Ureter (tissue), 1 donor: ENCODE measurements around the gene GAGE12F. TPM values are rescaled to one million over a fixed set of nuclear protein-coding genes. Genes with fewer than 3 reads are reported as not detected.
"Not testable (repeated sequence)": the region's sequence is repeated elsewhere in the genome, so short reads cannot be mapped to it uniquely, and the experiment has no call there.

Source experiments
- DNase-seq: peaks from one replicate; pipeline ENCODE4 v3.0.0-alpha.2; 2020; ENCODE audit warnings: low spot score
- total RNA-seq: library from RNA; stranded (reverse); gene quantifications from one replicate; pipeline ENCODE4 v1.2.4, GENCODE V29; 2023
- donor health status: DM: yes; HTN: yes; CAD: no.

The GAGE12F gene
- not detected for total RNA-seq

GRCh38 chrX:49560542-49560941 is at the start of gene GAGE12F:
Gene GAGE12F, plus strand, starts transcription at chrX:49560842. Its CDS starts 1,155 bp downstream, at chrX:49561997.
- DNase-seq, result not testable (repeated sequence)

- DNase-seq, result not testable (repeated sequence)
These were observed 28.8 kb upstream of the GAGE12F start, which contains the start of gene GAGE12C for GRCh38 chrX:49531877-49532276. Gene GAGE12C, plus strand, starts transcription at chrX:49532177. Its CDS starts 1,155 bp downstream, at chrX:49533332.

GRCh38 chrX:49541433-49541832 is 19.2 kb upstream of the GAGE12F start, which contains the start of gene GAGE12D:
Gene GAGE12D, plus strand, starts transcription at chrX:49541733. Its CDS starts 1,155 bp downstream, at chrX:49542888.
- not testable (repeated sequence) for DNase-seq

GRCh38 chrX:49550989-49551388 is 9.7 kb upstream of the GAGE12F start, which contains the start of gene GAGE12E:
Gene GAGE12E, plus strand, starts transcription at chrX:49551289. Its CDS starts 1,155 bp downstream, at chrX:49552444.
- not testable (repeated sequence) for DNase-seq

- peak; percentile 36 for DNase-seq
These were observed 8.1 kb downstream of the GAGE12F start for GRCh38 chrX:49568728-49569127.

- DNase-seq, result peak; percentile 32
These were observed 8.5 kb downstream of the GAGE12F start for GRCh38 chrX:49569152-49569551.

GRCh38 chrX:49570100-49570499 is 9.5 kb downstream of the GAGE12F start, which contains the start of gene GAGE12G:
Gene GAGE12G, plus strand, starts transcription at chrX:49570400. Its CDS starts 1,155 bp downstream, at chrX:49571555.
- not testable (repeated sequence) for DNase-seq

GRCh38 chrX:49579649-49580048 is 19.0 kb downstream of the GAGE12F start, which contains the start of gene GAGE12H:
Gene GAGE12H, plus strand, starts transcription at chrX:49579949. Its CDS starts 1,155 bp downstream, at chrX:49581104.
- DNase-seq, result not testable (repeated sequence)

GRCh38 chrX:49589196-49589595 is 28.6 kb downstream of the GAGE12F start, which contains the start of gene GAGE2A:
Gene GAGE2A, plus strand, starts transcription at chrX:49589496. Its CDS starts 1,155 bp downstream, at chrX:49590651.
- DNase-seq, result not testable (repeated sequence)

GRCh38 chrX:49589769-49590478 is 29.3 kb downstream of the GAGE12F start:
- peak; percentile 51 for DNase-seq

- not testable (repeated sequence) for DNase-seq
These were observed 29.8 kb downstream of the GAGE12F start for GRCh38 chrX:49590488-49590887.

GRCh38 chrX:49598720-49599119 is 38.1 kb downstream of the GAGE12F start, which contains the start of gene GAGE1:
Gene GAGE1, plus strand, starts transcription at chrX:49599020. Its CDS starts 1,155 bp downstream, at chrX:49600175.
- DNase-seq, result not testable (repeated sequence)

GRCh38 chrX:49610718-49611310 is 50.2 kb downstream of the GAGE12F start:
- DNase-seq, result no peak

Other genes starting within 250 kb of the GAGE12F start
- not detected for gene GAGE12J, start 238.8 kb upstream of the GAGE12F start, total RNA-seq
- not detected for gene GAGE13, start 229.3 kb upstream of the GAGE12F start, total RNA-seq
- not detected for gene GAGE12C, start 28.7 kb upstream of the GAGE12F start, total RNA-seq
- not detected for gene GAGE12D, start 19.1 kb upstream of the GAGE12F start, total RNA-seq
- gene GAGE12E, start 9.6 kb upstream of the GAGE12F start, total RNA-seq, result not detected
- gene GAGE12G, start 9.6 kb downstream of the GAGE12F start, total RNA-seq, result not detected
- gene GAGE12H, start 19.1 kb downstream of the GAGE12F start, total RNA-seq, result not detected
- gene GAGE2A, start 28.7 kb downstream of the GAGE12F start, total RNA-seq, result not detected
- not detected for gene GAGE1, start 38.2 kb downstream of the GAGE12F start, total RNA-seq
- gene PAGE1, start 135.1 kb downstream of the GAGE12F start, total RNA-seq, result not detected